Ramos (cell line): ENCODE data around the gene TANGO6.

Experiments used
- in situ Hi-C: fragments of 300-500 bp; cut with MboI; formaldehyde crosslinking; loops from one replicate; pipeline ENCODE4 v1.14.3; 2022; ENCODE audit warnings: low sequenced_read_pairs; ENCODE audit not compliant: unreplicated experiment

TANGO6 gene

GRCh38 chr16:68902969-68903345, 59.6 kb downstream of the TANGO6 start:
- in situ Hi-C loops = no loop called here

- in situ Hi-C loops = no loop called here
Measured at GRCh38 chr16:68907297-68907696, 64.0 kb downstream of the TANGO6 start.

- in situ Hi-C loops = no loop called here
Measured at GRCh38 chr16:68907781-68908181, 64.5 kb downstream of the TANGO6 start.

DNA sequence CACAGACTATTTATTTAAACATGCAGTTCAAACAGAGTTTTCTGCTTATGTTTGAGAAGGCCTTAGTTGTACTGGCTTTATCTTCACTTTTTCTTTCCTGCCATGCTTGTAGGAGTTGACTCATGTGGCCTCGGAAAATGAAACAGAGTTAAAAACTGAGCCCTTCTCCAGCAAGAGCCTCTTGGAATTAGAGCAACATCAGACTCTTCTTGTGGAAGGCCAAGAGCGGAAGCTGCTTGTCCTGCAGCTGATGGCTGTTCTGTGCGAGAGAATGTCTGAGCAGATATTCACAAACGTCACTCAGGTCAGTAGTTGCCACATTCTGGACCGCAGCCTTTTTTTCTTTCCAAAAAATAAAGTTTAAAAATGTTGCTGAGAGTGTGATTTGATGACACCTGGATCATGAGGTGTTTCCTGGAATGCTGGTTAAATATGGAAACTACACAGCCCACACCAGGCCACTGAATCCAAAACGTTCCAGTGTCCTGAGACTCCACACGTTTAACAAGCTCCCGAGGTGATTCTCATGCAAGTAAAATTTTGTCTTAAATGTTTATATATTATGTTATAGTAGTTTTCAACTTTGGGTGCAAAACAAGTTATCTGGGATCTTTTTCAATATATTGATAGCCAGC, 65.9 kb downstream of the TANGO6 start:
- in situ Hi-C loops = no loop called here

DNA sequence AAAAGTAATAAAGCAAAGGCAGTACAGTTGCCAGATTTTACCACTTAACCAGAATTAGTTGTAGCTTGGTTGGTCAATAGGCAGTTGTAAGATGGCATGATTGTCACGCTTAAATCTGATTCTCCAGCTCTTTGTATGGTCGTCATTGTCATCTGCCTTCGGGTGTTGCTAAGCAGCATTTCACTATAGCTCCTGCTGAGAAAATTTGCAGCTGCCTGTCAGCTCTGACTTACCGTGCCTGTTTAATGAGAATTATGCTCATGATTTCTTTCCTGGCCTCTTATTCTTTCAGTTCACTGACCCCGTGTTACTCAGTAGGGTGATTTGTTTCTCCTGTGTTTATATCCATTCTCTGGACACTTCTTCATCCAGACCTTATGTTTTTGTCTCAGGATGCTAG, 66.7 kb downstream of the TANGO6 start:
- in situ Hi-C loops = no loop called here

- in situ Hi-C loops = no loop called here
Measured at GRCh38 chr16:68915589-68915988, 72.3 kb downstream of the TANGO6 start.

DNA sequence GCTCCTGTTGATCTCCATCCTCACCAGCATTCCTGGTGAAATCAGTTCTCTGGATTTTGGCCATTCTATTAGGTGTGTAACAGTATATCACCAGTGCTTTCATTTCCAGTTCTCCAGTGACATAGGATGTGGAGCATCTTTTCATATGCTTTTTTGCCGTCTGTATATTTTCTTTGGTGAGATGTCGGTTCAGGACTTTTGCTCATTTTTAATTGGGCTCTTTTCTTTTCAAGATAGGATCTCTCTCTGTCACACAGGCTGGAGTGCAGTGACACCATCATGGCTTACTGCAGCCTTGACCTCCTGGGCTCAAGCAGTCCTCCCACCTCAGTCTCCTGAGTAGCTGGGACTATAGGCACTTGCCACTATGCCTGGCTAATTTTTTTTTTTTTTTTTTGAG, 74.2 kb downstream of the TANGO6 start:
- in situ Hi-C loops = no loop called here

DNA sequence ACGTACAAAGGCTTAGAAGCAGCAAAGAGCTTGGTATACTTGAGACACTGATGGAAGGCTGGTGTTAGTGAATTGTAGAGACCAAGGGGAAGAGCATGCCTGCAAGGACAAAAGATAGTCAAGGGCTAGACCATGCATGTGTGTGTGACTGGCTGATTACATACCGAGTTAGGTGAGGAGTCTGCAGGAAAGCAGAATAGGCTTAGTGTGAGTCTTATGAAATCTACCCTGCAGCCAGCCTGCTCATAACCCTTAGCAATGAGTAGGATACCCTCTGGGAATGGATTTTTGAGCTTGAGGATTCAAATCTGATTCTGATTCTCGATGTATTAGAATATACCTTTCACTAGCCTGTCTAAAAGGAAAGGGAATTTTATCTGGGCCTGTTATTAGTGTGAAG, 77.0 kb downstream of the TANGO6 start:
- in situ Hi-C loops = no loop called here

DNA sequence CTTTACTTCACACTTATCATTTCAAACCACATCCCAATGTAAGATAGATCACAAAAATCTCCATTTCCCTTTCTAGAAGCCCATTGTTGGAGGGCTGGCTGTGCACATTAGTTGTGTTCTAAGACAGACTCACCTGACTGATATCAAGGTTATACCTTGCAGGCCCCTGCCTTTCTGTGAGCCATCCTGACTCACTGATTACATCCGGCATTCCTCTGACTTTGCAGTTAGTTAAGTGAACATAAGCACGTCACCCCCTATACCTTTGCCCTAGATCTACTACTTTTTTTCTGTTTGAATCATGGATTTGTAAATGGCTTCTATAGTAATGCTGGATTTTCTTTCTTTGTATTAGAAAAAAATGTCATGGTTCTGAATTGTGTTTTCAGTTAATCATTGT, 78.3 kb downstream of the TANGO6 start:
- in situ Hi-C loops = no loop called here

DNA sequence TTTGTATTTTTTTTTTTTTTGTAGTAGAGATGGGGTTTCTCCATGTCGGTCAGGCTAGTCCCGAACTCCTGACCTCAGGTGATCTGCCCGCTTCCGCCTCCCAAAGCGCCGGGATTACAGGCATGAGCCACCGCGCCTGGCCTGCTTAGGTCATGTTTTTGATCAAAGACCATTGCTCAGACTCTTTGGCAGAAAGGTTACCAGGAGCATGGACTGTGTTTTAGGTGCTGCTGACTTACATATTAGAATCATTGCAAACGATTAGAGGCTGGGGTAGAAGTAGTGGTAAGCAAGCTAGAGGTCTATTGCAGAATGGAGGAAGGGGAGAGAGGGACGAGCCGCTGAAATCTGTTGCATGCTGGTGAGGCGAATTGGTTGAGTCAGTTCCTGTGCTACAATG, 79.8 kb downstream of the TANGO6 start:
- in situ Hi-C loops = no loop called here

- in situ Hi-C loops = no loop called here
Measured at GRCh38 chr16:68927018-68927417, 83.7 kb downstream of the TANGO6 start.

GRCh38 chr16:68931196-68931595, 87.9 kb downstream of the TANGO6 start:
- in situ Hi-C loops = no loop called here

DNA sequence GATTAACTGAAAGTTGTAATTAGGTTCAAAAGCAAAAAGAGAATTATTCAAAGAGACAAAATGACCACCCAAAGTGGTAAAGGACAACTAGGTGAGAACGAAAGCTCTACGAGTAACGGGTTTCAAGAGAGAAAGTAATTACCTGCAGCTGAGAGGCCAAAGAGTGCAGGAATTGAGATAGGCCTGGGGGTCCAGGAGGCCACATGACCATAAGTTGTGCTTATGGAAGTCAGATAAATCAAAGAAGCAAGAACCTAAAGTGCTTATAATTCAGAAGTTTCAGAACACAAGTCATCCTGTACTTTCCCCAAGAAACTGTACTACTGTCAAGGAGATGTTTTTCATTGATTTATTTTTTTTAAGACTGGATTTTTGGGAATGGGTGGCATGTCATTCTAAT, 91.1 kb downstream of the TANGO6 start:
- in situ Hi-C loops = no loop called here

GRCh38 chr16:68935008-68935407, 91.7 kb downstream of the TANGO6 start:
- in situ Hi-C loops = no loop called here

- in situ Hi-C loops = no loop called here
Measured at GRCh38 chr16:68936736-68937631, 93.7 kb downstream of the TANGO6 start.

DNA sequence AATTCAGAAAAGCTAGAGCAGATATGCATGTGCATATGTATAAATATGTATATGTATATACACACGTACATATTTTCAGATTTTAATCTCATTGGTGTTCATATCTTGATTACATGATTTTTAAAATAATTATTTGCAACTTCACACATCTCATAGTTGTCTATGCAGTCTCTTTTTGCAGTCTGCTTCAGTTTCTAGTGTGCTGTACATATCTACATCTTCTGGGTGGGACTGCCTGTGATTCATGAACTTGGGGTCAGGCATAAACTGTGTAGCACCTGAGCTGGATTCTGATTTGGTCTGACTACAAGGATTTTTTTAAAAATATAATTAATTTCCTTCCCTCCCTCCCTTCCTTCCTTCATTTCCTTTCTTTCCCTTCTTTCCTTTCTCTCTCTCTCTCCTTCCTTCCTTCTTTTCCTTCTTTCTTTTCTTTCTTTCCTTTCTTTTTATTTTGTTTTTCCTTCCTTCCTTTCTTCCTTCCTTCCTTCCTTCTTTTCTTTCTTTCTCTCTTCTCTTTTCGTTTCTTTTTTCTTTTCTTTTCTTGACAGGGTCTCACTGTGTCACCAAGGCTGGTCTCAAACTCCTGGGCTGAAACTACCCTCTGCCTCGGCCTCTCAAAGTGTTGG, 96.5 kb downstream of the TANGO6 start:
- in situ Hi-C loops = no loop called here

DNA sequence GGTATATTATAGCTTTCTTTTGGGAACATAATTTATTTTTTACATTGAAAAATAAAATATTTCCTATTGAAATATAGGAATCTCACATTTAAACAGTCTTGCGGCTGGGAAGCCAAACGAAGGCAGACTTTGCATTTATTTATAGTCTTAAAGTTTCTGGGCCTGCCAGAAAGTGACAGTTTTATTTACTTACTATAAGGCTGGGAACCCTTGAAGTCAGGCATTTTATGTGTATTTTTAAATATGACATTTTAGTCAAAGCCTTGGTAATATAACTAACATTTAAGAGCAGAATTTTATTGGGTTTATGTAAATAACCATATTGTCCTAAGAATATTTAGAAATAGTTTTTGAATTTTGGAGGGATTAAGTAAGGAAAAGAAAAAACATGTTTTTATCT, 97.5 kb downstream of the TANGO6 start:
- in situ Hi-C loops = no loop called here

DNA sequence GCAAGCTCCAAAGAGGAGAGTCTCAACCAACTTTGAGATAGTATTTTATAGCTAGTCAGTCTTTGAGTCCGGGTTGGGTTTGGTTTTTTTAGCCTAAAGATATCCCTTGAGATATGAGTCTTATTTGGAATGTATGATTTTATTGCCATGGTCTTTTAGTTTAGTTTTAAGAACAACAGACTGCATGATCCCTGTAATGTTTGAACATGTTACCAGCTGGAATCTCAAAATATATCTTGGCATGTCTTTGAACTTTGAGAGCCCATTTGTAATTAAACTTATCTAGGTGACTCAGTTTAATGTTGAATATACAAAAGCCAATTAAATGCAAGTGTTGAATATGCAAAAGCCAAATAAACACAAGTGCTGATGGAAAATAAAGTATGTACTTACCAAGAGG, 100.6 kb downstream of the TANGO6 start:
- in situ Hi-C loops = no loop called here

GRCh38 chr16:68948230-68948910, 105.0 kb downstream of the TANGO6 start:
- in situ Hi-C loops = no loop called here

DNA sequence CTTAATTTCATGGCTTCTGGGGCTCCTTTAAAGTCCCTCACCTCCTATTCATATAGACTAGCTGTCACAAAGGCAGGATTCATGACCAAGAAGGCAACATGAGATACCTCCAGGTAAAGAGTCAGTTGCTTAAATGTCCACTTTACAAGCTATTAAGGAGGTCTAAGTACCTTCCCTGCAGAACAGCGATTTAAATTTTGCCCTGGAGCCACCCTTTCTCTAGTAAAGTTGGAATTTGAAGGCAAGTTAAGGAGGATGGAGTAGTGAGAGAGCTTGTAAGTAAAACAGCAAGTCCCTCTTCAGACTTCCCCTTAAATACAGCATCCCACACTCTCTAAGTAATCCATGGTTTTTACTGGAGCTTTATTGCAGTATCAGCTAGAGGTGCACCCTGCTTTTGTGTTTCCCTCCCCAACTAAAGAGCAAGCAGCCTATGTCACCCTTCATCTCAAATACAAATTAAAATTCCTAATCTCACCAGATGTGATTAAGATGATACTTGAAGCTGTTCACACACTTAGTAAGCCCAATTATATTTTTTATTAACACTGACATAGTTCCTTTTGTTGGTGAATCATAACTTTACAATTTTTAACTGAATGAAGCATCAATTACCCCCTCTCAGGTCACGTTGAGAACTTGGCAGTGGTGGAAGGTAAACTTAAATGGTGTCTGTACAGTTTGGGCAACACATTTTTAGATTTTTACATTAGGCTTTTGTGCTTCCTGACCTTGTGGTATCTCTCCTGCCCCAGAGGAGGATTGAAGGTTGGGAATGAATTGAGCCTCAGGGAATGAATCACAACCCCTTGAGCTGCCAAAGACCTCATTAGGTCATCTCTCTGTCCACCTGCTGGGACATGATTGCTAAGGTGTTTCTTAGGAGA, 108.9 kb downstream of the TANGO6 start:
- in situ Hi-C loops = no loop called here
